NCI-H1092 (cell line): ENCODE data around the gene SHISA9.
"Not testable (repeated sequence)": the region's sequence is repeated elsewhere in the genome, so short reads cannot be mapped to it uniquely, and the experiment has no call there.

Source experiments
- DNase-seq: peaks from one replicate; lab custom pipeline; 2025; lab: John Stamatoyannopoulos, UW

The SHISA9 gene

GRCh38 chr16:12901597-12902461 is at the start of gene SHISA9:
Gene SHISA9, plus strand, starts transcription at chr16:12901598.
- no peak for DNase-seq

- no peak for DNase-seq
These were observed 47.4 kb upstream of the SHISA9 start for GRCh38 chr16:12853972-12854371.

- not testable (repeated sequence) for DNase-seq
These were observed 44.0 kb upstream of the SHISA9 start for GRCh38 chr16:12857435-12857834.

GRCh38 chr16:12862327-12862726 is 39.1 kb upstream of the SHISA9 start:
- no peak for DNase-seq

- DNase-seq = no peak
These were observed 38.5 kb upstream of the SHISA9 start for GRCh38 chr16:12862941-12863340.

- DNase-seq = no peak
These were observed 34.3 kb upstream of the SHISA9 start for GRCh38 chr16:12866981-12867551.

GRCh38 chr16:12868169-12868568 is 33.2 kb upstream of the SHISA9 start:
- DNase-seq = peak; percentile 28

GRCh38 chr16:12868788-12869187 is 32.6 kb upstream of the SHISA9 start:
- no peak for DNase-seq

- DNase-seq = no peak
These were observed 31.5 kb upstream of the SHISA9 start for GRCh38 chr16:12869698-12870427.

- DNase-seq = no peak
These were observed 29.6 kb upstream of the SHISA9 start for GRCh38 chr16:12871784-12872183.

- no peak for DNase-seq
These were observed 27.2 kb upstream of the SHISA9 start for GRCh38 chr16:12874186-12874585.

GRCh38 chr16:12876778-12877177 is 24.6 kb upstream of the SHISA9 start:
- DNase-seq = no peak

- DNase-seq = no peak
These were observed 22.4 kb upstream of the SHISA9 start for GRCh38 chr16:12878973-12879372.

- DNase-seq = no peak
These were observed 21.6 kb upstream of the SHISA9 start for GRCh38 chr16:12879812-12880211.

GRCh38 chr16:12881182-12881581 is 20.2 kb upstream of the SHISA9 start:
- DNase-seq = no peak

GRCh38 chr16:12881740-12882139 is 19.7 kb upstream of the SHISA9 start:
- DNase-seq = no peak

- DNase-seq = no peak
These were observed 15.7 kb upstream of the SHISA9 start for GRCh38 chr16:12885742-12886141.

- DNase-seq = no peak
These were observed 9.6 kb upstream of the SHISA9 start for GRCh38 chr16:12891836-12892235.

- DNase-seq = no peak
These were observed 8.2 kb upstream of the SHISA9 start for GRCh38 chr16:12893050-12893750.

- DNase-seq = no peak
These were observed 4.8 kb upstream of the SHISA9 start for GRCh38 chr16:12896562-12896961.

GRCh38 chr16:12898551-12898950 is 2.8 kb upstream of the SHISA9 start:
- no peak for DNase-seq

GRCh38 chr16:12899529-12900143 is 1.8 kb upstream of the SHISA9 start:
- DNase-seq = no peak
